GM12891 (cell line): ENCODE results near the gene STAT5A.

Experiments used
- DNase-seq: peaks from one replicate; pipeline ENCODE4 v3.0.0; 2011; ENCODE audit warnings: low spot score; ENCODE audit not compliant: insufficient read length
- FAIRE-seq: peaks from 2 replicates; lab custom pipeline; 2011; peaks lifted over from hg19 to GRCh38; lab: Jason Lieb, UNC
- PAX5 ChIP-seq: IDR thresholded peaks from 2 replicates; pipeline ENCODE4 v1.6.1; 2011; ENCODE audit warnings: low read length, moderate library complexity, mild to moderate bottlenecking; ENCODE audit not compliant: insufficient read depth, severe bottlenecking
- POLR2A ChIP-seq: IDR thresholded peaks from 2 replicates; pipeline ENCODE4 v1.6.1; 2011; ENCODE audit warnings: low read depth, low read length, control low read depth
- POLR2AphosphoS5 ChIP-seq: IDR thresholded peaks from 2 replicates; pipeline ENCODE4 v1.6.1; 2011; ENCODE audit warnings: low read depth, low read length, control low read depth
- POU2F2 ChIP-seq: IDR thresholded peaks from 2 replicates; pipeline ENCODE4 v1.6.1; 2011; ENCODE audit warnings: low read depth, mild to moderate bottlenecking, control low read depth, low read length, moderate library complexity
- SPI1 ChIP-seq: IDR thresholded peaks from 2 replicates; pipeline ENCODE4 v1.6.1; 2011; ENCODE audit warnings: low read depth, low read length, control low read depth
- TAF1 ChIP-seq: IDR thresholded peaks from 2 replicates; pipeline ENCODE4 v1.6.1; 2011; ENCODE audit warnings: low read depth, low read length, control low read depth

The STAT5A gene

GRCh38 chr17:42268236-42268635, 20.1 kb upstream of the STAT5A start:
- DNase-seq = no peak
- no peak for FAIRE-seq
- no peak for TF ChIP-seq PAX5
- TF ChIP-seq TAF1 = no peak
- TF ChIP-seq SPI1 = no peak
- no peak for TF ChIP-seq POLR2AphosphoS5
- TF ChIP-seq POLR2A = no peak
- TF ChIP-seq POU2F2 = no peak

DNA sequence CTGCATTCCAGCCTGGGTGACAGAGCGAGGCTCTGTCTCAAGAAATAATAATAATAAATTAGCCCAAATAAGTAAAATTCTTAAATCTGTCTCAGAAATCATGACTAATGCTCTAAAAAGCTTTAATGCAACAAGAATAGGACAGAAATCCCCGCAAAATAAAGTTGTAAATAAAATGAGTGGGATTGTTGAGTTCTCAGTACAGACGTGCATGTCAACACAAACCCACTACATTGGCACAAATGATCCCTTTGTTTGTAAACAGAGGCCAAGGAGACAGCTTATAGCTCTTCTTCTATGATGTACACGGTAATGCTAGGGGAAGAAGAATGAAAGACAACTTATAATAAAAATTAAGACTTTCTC, 18.1 kb upstream of the STAT5A start:
- FAIRE-seq = no peak
- TF ChIP-seq POU2F2 (no peak), TAF1 (no peak), POLR2AphosphoS5 (no peak), PAX5 (no peak), POLR2A (no peak)
- DNase-seq = no peak

DNA sequence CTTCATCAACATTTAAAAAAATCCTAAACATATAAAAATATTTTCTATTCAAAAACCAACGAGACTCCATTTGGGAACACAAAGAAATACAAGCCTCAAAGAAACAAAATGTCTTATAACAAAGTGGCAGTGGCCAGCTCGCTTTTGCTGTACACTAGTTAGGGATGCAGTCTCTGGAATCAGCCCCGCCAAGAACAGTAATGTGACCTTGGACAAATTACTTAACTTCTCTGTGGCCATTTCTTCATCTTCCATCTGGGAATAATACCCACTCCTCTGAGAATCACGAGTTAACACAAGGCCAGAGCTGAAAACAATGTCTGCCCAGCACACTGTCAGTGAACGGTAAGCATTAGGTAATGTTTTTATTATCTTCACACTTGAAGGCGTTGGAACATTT, 17.7 kb upstream of the STAT5A start:
- no peak for FAIRE-seq
- TF ChIP-seq POLR2A (no peak), SPI1 (no peak), POU2F2 (no peak), POLR2AphosphoS5 (no peak), PAX5 (no peak), TAF1 (no peak)
- no peak for DNase-seq

DNA sequence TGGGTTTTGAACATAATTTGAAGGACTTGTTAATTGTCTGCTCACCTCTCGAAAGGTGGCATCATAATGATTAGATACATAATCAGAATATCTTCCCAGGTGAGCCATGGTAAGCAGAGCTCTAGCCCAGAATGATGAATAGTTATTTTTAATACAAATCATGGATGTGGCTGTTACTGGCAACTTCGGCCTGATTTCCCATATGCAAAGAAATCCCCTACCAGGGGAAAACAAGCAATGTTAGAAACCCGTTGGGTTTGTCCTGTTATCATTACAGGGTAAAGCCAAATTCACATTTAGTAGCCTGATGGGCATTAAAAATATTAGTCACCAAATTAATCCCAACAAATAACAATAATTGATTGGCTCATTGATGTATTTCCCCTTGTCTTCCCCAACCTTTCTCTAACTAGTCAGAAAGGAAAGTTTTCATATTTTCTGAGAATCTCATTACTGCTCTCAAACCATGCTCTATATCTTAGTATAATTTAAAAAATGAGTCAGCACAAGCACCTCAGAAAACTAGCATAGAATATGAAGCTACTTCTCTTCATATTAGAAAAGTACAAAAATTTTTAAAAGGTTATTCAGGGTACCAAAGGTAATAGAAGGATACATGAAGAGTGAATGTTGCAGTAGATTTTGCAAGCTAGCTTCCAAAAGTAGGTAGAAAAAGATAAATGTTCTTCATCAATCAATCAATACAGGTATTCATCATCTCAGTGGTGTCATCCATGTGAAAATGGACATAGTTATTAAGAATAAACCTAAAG, 17.1 kb upstream of the STAT5A start:
- DNase-seq = no peak
- no peak for FAIRE-seq
- no peak for TF ChIP-seq POLR2A
- TF ChIP-seq POLR2AphosphoS5 = no peak
- no peak for TF ChIP-seq PAX5
- TF ChIP-seq SPI1 = no peak
- TF ChIP-seq POU2F2 = no peak
- TF ChIP-seq TAF1 = no peak

GRCh38 chr17:42271779-42272035, 16.6 kb upstream of the STAT5A start:
- TF ChIP-seq POLR2A (no peak), POLR2AphosphoS5 (no peak), PAX5 (no peak), POU2F2 (no peak), TAF1 (no peak), SPI1 (no peak)
- DNase-seq = no peak
- no peak for FAIRE-seq

- TF ChIP-seq TAF1 = no peak
- no peak for TF ChIP-seq SPI1
- no peak for TF ChIP-seq PAX5
- TF ChIP-seq POLR2AphosphoS5 = no peak
- DNase-seq = no peak
- no peak for FAIRE-seq
Observed at GRCh38 chr17:42272162-42272907, 16.0 kb upstream of the STAT5A start.

DNA sequence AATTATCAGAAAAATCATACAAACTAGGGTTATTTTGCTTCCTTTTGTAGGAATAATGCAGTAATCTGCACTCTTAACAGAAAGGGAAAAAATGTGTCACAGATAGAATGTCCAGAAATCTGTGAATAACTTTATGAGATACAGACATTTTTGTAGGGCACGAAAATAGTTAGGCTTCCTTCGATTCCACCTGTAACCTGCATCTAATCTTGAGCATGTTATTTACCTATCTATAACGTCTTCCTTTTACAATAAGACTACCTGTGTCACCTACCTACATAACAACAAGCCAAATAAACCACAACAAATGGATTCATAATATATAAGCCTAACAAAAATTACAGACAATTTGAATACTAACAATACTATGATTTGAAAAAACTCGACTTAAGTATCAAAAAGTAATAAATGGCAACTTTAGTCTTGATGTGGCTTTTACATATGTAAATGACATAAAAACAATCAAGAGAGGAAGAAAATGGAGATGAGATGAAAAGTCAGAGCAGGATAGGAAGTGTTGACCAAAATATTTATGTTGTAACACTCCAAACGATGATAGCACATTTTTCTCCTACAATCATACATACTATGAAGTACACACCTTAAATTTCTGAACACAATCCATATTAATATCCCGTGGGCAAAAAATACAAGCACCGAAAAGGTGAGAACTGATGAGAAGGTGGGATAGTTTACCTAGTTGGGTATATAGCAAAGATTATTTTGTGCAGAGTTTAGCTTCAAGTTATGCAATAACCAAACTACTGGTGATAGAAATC, 14.6 kb upstream of the STAT5A start:
- DNase-seq (no peak), FAIRE-seq (no peak)
- no peak for TF ChIP-seq TAF1
- no peak for TF ChIP-seq POU2F2

- DNase-seq = no peak
- TF ChIP-seq TAF1 (no peak), PAX5 (no peak), POU2F2 (no peak), SPI1 (no peak), POLR2AphosphoS5 (no peak)
- FAIRE-seq = no peak
Observed at GRCh38 chr17:42274253-42274542, 14.1 kb upstream of the STAT5A start.

DNA sequence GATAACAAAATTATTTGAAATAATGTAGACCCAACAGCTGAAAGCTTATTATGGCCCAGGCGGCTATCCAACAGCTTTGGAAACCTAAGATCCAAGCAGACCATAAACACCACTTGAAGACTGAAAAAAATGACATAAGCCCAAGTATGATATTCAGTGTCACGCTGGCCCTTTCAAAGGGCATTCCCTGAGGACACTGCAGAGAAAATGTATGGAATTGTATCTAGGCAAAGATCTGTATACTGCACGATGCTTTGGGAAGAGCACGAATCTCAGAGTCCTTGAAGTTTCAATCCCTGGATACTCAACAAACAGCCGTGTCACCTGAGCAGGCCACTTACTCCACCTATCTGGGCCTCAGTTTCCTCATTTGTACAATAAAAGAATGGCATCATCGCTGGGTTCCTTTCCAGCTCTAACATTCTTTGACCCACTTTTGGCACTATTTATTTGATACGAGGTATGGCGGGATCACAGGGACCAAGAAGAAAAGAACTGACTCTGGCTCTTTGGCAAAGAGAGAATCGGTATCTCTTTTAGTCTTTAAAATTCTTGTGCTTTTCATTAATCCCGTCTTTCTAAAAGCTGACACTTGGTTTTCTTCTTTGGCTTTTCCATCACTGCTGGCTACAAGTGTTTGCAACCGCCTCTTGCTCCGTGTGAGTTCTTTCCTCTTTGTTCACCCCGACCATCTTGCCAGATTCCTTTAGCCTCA, 13.3 kb upstream of the STAT5A start:
- DNase-seq (no peak), FAIRE-seq (no peak)
- no peak for TF ChIP-seq TAF1
- no peak for TF ChIP-seq SPI1
- no peak; the same call in 1 of the 2 replicates for TF ChIP-seq POLR2AphosphoS5
- no peak for TF ChIP-seq POU2F2
- TF ChIP-seq POLR2A = no peak

DNA sequence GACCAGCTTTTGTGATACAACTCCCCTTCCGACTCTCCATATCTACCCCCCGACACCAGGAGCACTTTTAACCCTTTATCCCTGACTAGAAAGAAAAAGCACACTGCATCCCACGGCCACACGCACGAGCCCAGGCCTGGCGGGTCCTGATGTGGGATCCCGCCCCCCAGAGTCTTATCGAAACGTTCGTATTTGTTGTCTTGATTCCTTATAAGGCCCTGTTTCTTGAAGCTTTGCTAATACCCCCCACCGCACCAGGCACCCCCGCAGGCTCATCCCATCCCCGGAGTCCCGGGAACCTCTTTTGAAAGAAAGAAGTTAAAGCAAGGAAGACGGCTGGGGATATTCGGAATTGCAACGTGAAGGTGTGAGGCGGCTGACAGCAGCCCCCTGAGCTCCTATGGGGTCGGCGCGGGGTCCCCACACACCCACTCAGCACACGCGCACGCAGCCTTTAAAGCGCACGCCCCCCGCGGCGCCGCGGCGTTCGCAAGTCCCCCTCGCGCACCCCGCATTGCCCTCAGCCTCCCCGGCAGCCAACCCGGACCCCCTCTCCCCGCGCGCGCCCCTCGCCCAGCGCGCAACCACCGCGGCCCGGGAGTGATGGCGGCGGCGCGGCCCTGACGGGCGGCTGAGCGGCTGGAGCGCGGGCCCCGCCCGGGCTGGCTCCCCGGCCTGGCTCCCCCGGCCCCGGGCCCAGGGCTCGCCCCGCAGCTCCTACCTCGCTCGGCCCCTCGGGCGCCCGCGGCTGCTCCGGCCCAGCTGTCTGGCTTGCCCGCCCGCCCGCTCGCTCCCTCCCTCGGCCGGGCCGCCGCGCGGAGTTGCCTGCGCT, 12.6 kb upstream of the STAT5A start:
- no peak for FAIRE-seq
- TF ChIP-seq POLR2AphosphoS5 (peak; percentile 53; the same call in 1 of the 2 replicates), TAF1 (0 out of 2 replicates have a peak, but pooled peaks have one; percentile 19), POLR2A (no peak), SPI1 (no peak), PAX5 (no peak), POU2F2 (no peak)
- peak; percentile 31 for DNase-seq
